ENCODE results near the gene ZNF385C. TPM values are rescaled to one million over a fixed set of nuclear protein-coding genes. Genes with fewer than 3 reads are reported as not detected.

Gene ZNF385C
- total RNA-seq, 4 donors from 2014 or later: 0.53 to 1.3 TPM; not detected in 2

DNA sequence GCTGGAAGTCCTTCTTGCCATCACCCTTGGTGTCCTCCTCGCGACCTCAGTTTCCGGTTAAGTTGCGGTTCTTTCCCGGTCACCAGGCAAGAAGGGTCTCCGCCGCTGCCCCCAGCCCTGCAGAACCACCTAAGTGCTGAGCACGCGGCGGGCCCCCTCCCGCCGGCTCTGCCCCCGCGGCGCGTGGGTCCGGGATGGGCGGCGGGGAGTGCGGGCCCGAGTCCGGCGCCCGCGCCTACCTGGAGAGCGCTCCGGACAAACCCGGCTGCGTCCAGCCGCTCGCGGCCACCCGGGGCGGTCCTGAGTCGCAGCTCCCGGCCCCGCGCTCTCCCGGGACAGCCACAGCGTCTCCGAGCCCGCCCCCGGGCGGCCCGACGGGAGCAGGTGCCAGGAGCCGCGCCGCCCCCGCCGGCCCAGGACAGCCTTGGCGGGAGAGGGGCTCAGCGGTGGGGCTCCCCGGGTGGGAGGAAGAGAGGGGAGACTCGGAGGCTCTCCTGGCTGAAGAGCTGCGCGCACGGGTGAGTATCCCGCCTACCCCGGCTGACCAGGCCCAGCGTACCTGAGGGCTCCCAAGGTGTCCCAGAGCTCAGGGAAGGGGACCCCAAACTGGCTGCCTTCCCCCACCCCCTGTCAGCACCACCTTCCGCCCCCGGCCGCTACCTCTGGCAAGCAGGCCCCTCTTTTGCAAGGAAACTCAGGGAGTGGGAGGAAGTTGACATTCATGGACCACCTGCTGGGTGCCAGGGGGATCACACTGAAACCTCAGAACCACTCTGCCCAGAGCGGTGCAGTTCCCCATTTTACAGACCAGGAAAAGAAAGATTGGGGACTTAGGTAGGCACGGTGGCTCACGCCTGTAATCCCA lies 25.7 kb downstream of the ZNF385C start:
- TF ChIP-seq POLR2A (IDR thresholded peaks at IDR 0.05): no peak
- TF ChIP-seq, protein P1, sequence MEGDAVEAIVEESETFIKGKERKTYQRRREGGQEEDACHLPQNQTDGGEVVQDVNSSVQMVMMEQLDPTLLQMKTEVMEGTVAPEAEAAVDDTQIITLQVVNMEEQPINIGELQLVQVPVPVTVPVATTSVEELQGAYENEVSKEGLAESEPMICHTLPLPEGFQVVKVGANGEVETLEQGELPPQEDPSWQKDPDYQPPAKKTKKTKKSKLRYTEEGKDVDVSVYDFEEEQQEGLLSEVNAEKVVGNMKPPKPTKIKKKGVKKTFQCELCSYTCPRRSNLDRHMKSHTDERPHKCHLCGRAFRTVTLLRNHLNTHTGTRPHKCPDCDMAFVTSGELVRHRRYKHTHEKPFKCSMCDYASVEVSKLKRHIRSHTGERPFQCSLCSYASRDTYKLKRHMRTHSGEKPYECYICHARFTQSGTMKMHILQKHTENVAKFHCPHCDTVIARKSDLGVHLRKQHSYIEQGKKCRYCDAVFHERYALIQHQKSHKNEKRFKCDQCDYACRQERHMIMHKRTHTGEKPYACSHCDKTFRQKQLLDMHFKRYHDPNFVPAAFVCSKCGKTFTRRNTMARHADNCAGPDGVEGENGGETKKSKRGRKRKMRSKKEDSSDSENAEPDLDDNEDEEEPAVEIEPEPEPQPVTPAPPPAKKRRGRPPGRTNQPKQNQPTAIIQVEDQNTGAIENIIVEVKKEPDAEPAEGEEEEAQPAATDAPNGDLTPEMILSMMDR (IDR thresholded peaks at IDR 0.05): peak in 1 of 6 experiments; percentile 12
- Histone ChIP-seq H3K36me3 (no peaks in the 10 kb centered on the region), H3K4me1 (peaks cover 0 to 13% (median 7%) of the 10 kb centered on the region in 4 donors), H3K27me3 (peaks cover 0 to 10% of the 10 kb centered on the region in 2 donors), H3K4me3 (peak overlapping the region; percentile 15 to 52 (median 42)), H3K27ac (no peak overlapping the region), H3K9me3 (no peaks in the 10 kb centered on the region)
- peak in 1 of 3 donors; percentile 20 for DNase-seq

DNA sequence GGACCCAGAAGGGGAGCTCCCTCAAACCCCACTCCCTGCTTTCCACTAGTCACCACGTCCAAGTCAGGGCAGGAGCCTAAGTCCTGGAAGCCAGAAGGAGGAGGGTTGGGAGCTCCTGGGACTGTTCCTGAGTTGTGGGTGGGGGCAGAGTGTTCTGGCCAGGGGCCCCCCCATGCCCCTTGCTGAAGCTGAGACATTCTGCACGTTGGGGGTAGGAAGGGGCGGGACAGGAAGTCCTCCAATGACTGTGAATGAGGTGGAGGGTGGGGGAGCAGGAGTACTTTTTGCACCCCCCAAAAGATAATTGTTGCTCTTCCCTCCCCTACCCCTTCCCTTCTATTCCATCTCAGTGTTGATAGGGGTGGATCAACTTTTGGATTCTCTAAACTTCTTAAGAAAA lies 26.5 kb downstream of the ZNF385C start:
- H3K4me3 ChIP-seq: peak overlapping the region in 2 of 4 donors; percentile 41 to 52

DNA sequence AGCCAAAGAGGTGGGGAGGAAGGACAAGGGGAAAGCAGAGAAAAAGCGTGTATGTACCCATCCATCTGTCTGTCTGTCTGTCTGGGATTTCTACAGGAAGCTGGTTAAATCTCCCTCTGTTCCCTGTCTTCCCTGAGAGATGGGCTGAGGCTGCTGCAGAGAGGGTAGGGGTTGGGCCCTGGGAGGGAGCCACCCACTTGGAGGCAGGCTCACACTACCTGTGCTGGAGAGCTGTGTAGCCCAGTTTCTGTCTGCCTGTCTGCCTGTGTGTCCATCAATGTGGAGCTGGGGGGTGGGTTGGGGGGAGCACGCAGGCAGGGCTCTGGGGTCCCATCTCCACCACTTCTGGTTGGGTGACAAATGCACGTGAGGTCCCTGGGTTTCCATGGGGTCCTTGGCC lies 29.3 kb downstream of the ZNF385C start:
- TF ChIP-seq POLR2A (IDR thresholded peaks at IDR 0.05): no peak
- TF ChIP-seq, protein P1 (IDR thresholded peaks at IDR 0.05): no peak
- DNase-seq: no peak
- H3K27me3 ChIP-seq: peaks cover 0 to 10% of the 10 kb centered on the region in 2 donors
- no peaks in the 10 kb centered on the region for H3K36me3 ChIP-seq
- no peak overlapping the region for H3K4me3 ChIP-seq
- no peak overlapping the region for H3K27ac ChIP-seq
- peaks cover 0 to 13% (median 7%) of the 10 kb centered on the region in 4 donors for H3K4me1 ChIP-seq
- H3K9me3 ChIP-seq: no peaks in the 10 kb centered on the region

More for the DNA sequence above, 26.5 kb downstream of the ZNF385C start:
- Histone ChIP-seq H3K27me3 (peaks cover 0 to 10% of the 10 kb centered on the region in 2 donors), H3K4me1 (peaks cover 0 to 13% (median 7%) of the 10 kb centered on the region in 4 donors), H3K27ac (no peak overlapping the region), H3K36me3 (no peaks in the 10 kb centered on the region), H3K9me3 (no peaks in the 10 kb centered on the region)
- TF ChIP-seq, protein P1 (IDR thresholded peaks at IDR 0.05): no peak
- no peak for TF ChIP-seq POLR2A (IDR thresholded peaks at IDR 0.05)
- DNase-seq: no peak

DNA sequence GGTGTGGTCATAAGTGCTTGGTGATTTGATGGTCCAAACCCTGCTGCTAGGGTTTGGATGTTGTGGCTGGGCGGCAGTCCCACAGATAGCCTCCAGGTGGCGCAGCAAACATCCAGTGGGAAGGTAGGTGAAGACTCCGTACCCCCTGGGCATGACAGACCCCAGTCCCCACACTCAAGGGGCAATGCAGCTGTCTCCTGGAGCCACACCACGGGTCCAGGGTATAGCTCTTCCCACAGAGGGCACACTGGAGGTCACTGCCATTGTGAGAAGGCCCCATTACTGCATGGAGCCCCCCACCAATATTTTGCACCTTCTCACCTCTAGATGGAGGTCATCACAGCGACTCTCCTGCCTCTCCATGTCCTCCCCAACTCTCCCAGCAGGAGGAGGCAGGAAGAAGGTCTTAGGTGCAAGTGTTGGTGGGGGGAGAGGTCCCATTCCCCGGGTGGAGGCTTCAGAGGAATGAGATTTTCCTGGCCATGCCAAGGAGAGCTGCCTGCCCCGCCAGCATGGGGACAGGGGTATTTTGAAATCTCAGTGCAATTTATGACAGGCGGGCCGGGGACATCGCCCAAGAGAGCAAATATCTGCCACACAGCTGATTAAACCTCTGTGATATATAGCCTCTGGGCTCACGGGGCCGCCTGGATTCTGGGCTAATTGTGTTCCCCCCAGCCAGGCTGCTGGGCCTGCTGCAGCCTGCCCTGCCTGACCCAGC lies 30.7 kb downstream of the ZNF385C start:
- peaks cover 0 to 5% of the 10 kb centered on the region in 2 donors for H3K27me3 ChIP-seq
- no peaks in the 10 kb centered on the region for H3K9me3 ChIP-seq
- DNase-seq: peak; percentile 73 to 87 (median 76)
- H3K27ac ChIP-seq: no peak overlapping the region
- no peaks in the 10 kb centered on the region for H3K36me3 ChIP-seq
- no peak for TF ChIP-seq POLR2A (IDR thresholded peaks at IDR 0.05)
- TF ChIP-seq, protein P1 (IDR thresholded peaks at IDR 0.05): peak; percentile 79 to 95 (median 84)
- H3K4me3 ChIP-seq: no peak overlapping the region
- peaks cover 0 to 9% (median 5%) of the 10 kb centered on the region in 4 donors for H3K4me1 ChIP-seq

DNA sequence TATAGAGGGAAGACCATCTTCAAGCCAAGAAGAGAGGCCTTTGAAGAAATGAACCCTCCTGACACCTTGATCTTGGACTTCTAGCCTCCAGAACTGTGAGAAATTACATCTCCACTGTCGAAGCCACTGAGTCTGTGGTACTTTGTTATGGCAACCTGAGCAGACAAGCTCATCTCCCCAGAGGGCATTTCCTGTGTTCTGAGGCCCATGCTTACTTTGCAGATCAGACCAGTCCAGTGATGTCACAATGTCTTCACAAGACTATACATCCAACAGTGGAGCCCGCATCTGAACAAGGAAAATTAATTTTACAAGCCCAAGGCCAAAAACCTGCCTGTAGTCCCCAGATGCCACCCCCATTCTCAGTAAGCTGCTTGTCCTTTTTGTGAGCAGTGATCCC lies 33.1 kb downstream of the ZNF385C start:
- Histone ChIP-seq H3K4me3 (no peak overlapping the region), H3K36me3 (no peaks in the 10 kb centered on the region), H3K27me3 (no peaks in the 10 kb centered on the region), H3K4me1 (no peaks in the 10 kb centered on the region), H3K9me3 (no peaks in the 10 kb centered on the region), H3K27ac (no peak overlapping the region)
- DNase-seq: no peak
- TF ChIP-seq POLR2A (IDR thresholded peaks at IDR 0.05): no peak
- TF ChIP-seq, protein P1 (IDR thresholded peaks at IDR 0.05): no peak
